Muscle layer of duodenum (tissue), 2 donors: ENCODE data around the gene RACK1.
"Not testable (repeated sequence)": the region's sequence is repeated elsewhere in the genome, so short reads cannot be mapped to it uniquely, and the experiment has no call there.

Experiments used
- H3K27ac ChIP-seq: one replicate; pipeline ENCODE4 v1.7.0; 2013; ENCODE audit warnings: mild to moderate bottlenecking, low read length
- H3K27me3 ChIP-seq: one replicate; pipeline ENCODE4 v1.7.0; 2013; ENCODE audit warnings: low read depth, mild to moderate bottlenecking, control low read depth, low read length
- H3K36me3 ChIP-seq, 2 donors: one replicate each; pipeline ENCODE4 v1.7.0; 2013; ENCODE audit warnings: low read length in 2 of 2, control low read depth in 1 of 2, mild to moderate bottlenecking in 1 of 2; ENCODE audit not compliant: insufficient read depth in 2 of 2, control insufficient read depth in 1 of 2
- H3K4me1 ChIP-seq, 2 donors: one replicate each; pipeline ENCODE4 v1.7.0; 2013; ENCODE audit warnings: low read length in 2 of 2, mild to moderate bottlenecking in 2 of 2, control low read depth in 1 of 2, moderate library complexity in 1 of 2; ENCODE audit not compliant: insufficient read depth in 2 of 2, control insufficient read depth in 1 of 2
- H3K4me3 ChIP-seq, 2 donors: one replicate each; pipeline ENCODE4 v1.7.0; 2013; ENCODE audit warnings: low read length in 2 of 2, low read depth in 1 of 2, mild to moderate bottlenecking in 1 of 2
- H3K9me3 ChIP-seq, 2 donors: one replicate each; pipeline ENCODE4 v1.7.0; 2013; ENCODE audit warnings: low read length in 2 of 2, control low read depth in 1 of 2, mild to moderate bottlenecking in 1 of 2; ENCODE audit not compliant: control insufficient read depth in 1 of 2
- donor health status: healthy.

The RACK1 gene

DNA sequence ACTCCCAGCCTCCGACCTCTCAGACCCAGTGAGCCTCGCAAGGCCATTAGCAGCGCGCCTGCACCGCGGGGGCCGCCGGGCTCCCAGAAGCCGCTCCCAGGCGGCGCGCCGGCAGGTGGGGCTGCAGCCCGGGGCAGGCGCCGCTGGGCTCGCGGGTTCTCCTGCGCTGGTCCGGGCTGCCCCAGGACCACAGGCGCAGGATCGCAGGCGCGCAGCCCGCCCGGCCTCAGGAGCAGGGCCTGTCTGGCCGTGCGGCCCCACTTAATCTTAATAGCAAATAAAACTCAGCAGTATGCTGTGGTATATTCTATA, 29.7 kb upstream of the RACK1 start:
- H3K4me1 ChIP-seq, H3K4me3 ChIP-seq, H3K27ac ChIP-seq, H3K36me3 ChIP-seq, H3K9me3 ChIP-seq, H3K27me3 ChIP-seq: not testable (repeated sequence)

DNA sequence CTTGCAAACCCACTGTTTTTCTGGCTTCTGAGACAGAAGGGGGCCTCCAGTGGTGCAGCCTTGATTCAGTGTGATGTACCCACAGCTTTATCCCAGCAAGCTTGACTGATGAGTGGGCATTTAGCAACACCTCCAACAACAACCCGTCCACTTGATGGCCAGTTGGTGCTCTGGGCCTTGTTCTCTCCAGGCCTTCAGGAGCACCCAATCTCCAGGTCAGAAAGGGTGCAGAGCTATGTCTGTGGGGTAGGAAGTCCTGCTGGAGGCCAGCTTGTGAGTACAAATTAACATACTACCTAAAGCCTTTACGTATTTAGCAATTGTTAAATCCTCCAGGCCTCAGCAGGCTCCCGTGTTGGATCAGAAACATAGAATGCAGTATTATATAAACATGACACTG, 27.4 kb upstream of the RACK1 start:
- Histone ChIP-seq H3K27ac (no peak overlapping the region), H3K27me3 (no peaks in the 10 kb centered on the region), H3K4me1 (no peaks in the 10 kb centered on the region), H3K36me3 (no peaks in the 10 kb centered on the region), H3K4me3 (no peak overlapping the region), H3K9me3 (no peaks in the 10 kb centered on the region)

DNA sequence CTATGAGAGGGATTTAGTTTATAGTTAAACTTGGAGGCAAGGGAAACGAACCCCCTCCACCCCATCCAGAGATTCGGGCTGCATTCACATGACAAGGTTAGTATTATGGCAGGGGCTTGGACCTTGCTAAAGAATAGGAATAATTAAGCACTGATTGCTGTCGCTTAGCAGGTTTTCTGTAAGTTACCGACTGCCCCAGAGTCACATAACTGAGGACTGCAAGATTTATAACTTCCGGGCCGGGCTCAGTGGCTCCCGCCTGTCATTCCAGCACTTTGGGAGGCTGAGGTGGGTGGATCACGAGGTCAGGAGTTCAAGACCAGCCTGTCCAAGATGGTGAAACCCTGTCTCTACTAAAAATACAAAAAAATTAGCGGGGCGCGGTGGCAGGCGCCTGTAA, 24.2 kb upstream of the RACK1 start:
- H3K27ac ChIP-seq, H3K4me3 ChIP-seq, H3K4me1 ChIP-seq, H3K27me3 ChIP-seq, H3K9me3 ChIP-seq: not testable (repeated sequence)
- peaks cover 6 to 17% of the 10 kb centered on the region in 2 donors for H3K36me3 ChIP-seq

DNA sequence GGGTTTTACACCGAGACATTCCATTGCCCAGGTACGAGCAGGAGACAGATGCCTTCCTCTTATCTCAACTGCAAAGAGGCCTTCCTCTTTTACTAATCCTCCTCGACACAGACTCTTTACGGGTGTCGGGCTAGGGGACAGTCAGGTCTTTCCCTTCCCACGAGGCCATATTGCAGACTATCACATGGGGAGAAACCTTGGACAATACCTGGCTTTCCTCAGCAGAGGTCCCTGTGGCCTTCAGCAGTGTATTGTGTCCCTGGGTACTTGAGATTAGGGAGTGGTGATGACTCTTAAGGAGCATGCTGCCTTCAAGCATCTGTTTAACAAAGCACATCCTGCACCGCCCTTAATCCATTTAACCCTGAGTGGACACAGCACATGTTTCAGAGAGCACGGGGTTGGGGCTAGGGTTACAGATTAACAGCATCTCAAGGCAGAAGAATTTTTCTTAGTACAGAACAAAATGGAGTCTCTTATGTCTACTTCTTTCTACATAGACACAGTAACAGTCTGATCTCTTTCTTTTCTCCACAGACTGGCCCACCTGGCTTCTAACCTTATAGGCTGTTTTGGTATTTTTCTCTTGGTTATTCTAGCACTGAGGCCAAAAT, 23.7 kb upstream of the RACK1 start:
- not testable (repeated sequence) for H3K9me3 ChIP-seq, H3K27me3 ChIP-seq, H3K4me1 ChIP-seq, H3K27ac ChIP-seq, H3K4me3 ChIP-seq
- peaks cover 6 to 17% of the 10 kb centered on the region in 2 donors for H3K36me3 ChIP-seq

DNA sequence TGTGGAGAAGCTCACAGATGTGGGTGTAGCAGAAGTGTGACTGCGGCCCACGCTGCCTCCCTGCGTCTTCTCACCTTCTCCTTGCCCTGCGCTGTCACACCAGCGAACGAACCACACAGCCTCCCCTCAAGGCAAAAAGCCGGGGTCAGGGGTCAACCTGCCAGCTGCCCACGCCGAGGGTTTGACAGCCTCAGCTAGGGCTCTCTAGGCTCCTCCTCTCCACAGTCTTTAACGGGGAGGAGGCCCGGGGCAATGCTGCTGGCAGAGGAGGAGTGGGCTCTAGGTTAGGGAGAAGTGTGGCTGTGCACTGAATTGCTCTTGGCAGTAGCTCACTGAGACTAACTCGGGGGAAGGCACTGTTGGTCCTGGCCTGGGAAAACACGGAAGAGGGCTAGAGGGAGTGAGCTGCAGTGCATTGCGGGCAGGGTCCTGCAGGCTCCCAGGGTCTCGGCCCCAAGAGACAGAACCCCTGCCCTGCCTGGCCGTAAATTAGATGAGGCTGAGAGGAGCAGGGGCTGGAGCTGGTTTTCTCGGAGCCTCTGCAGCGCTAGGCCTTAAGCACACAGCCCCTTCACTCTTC, 21.5 kb upstream of the RACK1 start:
- H3K4me3 ChIP-seq = no peak overlapping the region
- no peaks in the 10 kb centered on the region for H3K9me3 ChIP-seq
- no peak overlapping the region for H3K27ac ChIP-seq
- no peaks in the 10 kb centered on the region for H3K27me3 ChIP-seq
- peaks cover under 1 to 7% of the 10 kb centered on the region in 2 donors for H3K4me1 ChIP-seq
- H3K36me3 ChIP-seq = peaks cover 6 to 17% of the 10 kb centered on the region in 2 donors

DNA sequence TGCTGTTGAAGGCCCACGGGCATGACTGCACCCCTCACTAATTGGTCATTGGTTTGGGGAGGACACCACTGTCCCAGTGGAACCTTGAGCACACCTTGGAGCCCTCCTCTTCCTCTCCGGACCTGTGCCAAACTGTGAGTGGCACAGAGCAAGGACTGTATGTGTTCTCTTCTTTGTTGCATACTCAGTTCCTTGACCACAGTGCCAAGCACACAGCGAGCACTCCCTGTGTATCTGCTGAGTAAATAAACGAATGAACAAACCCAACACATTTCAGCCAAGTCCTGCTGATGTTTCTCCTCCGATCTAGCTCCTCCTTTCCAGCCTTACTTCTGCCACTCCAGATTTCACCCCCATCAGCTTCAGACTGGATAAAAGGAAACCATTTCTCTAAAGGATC, 19.9 kb upstream of the RACK1 start:
- Histone ChIP-seq H3K36me3 (peaks cover 6 to 17% of the 10 kb centered on the region in 2 donors), H3K4me3 (no peak overlapping the region), H3K27ac (no peak overlapping the region), H3K9me3 (no peaks in the 10 kb centered on the region), H3K27me3 (no peaks in the 10 kb centered on the region), H3K4me1 (peaks cover 12 to 23% of the 10 kb centered on the region in 2 donors)

DNA sequence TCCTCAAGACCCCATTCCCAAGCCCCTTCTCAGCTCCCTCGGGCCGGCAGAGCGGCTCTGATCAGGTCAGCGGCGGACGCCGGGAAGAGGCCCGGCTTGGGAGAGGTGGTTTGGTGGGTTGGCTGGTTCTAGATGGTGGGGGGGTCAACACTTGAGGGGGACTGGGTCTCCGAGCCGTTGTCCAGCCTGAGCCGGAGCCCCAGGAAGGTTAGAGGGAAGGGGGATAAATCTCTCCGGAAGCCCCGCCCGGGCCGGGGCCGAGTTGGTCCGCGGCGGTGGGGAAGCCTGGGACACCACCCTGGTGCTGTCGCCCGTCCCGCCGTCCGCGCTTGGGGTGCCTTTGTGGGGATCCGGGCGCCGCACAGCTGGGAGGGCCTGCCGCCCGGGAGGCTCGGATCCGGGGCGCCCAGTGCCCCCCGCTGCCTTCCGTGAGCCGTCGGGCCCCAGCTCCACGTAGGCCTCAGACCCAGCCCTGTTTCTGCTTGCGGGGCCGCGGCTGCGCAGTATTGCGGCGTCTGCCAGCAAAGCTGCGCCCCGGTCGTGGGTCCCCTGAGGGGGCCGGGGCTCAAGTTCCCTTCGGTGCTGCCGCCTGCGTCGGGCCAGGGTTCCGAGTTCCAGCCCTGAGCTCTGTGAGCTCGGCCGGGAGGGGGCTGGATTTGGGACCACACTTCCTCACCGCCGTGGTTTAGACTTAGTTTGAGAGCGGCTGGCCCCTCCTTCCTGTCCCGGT, 17.8 kb upstream of the RACK1 start:
- peak overlapping the region; percentile 83 to 88 for H3K4me3 ChIP-seq
- peaks cover 6 to 17% of the 10 kb centered on the region in 2 donors for H3K36me3 ChIP-seq
- no peaks in the 10 kb centered on the region for H3K27me3 ChIP-seq
- H3K9me3 ChIP-seq = no peaks in the 10 kb centered on the region
- peak overlapping the region; percentile 96 for H3K27ac ChIP-seq
- H3K4me1 ChIP-seq = peaks cover 18 to 44% of the 10 kb centered on the region in 2 donors

DNA sequence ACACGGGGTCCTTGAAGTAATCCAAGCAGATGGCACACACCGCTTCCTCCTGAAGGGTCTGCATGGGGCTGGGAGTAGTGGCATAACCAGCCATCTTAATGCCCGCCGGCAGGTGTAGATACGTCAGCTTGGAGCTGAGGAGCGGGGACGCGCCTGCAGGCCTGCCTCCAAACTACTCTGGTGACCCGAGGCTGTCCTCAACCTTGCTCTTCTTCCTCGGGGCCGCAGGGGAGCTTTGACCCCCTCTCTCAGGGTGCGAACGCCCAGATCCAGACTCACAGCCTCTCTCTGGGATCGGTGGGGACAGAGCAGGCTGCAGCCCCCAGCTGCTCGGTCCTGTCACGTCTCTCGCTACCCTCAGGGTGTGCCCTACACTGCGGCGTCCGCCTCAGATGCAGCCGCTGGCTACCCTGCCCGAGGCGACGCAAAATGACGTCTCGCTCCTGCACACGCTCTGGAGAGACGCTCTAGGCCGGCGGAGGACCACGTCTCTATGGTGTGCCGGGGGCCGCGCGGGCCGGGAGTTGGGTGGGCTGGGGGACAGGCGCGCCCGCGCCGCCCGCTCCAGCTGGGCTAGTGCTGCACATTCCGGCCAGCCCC, 17.1 kb upstream of the RACK1 start, which contains the start of gene TRIM52:
Gene TRIM52, minus strand, starts transcription at position 424 of the 600 bp plus-strand sequence. Its CDS starts 330 bp downstream, at position 94.
- H3K9me3 ChIP-seq = no peaks in the 10 kb centered on the region
- peak within 1 kb of the TSS; percentile 96 for H3K27ac ChIP-seq
- peaks cover 6 to 17% of the 10 kb centered on the region in 2 donors for H3K36me3 ChIP-seq
- H3K4me3 ChIP-seq = peak within 1 kb of the TSS; percentile 83 to 88
- H3K27me3 ChIP-seq = no peaks in the 10 kb centered on the region
- H3K4me1 ChIP-seq = peaks cover 20 to 50% of the 10 kb centered on the region in 2 donors

DNA sequence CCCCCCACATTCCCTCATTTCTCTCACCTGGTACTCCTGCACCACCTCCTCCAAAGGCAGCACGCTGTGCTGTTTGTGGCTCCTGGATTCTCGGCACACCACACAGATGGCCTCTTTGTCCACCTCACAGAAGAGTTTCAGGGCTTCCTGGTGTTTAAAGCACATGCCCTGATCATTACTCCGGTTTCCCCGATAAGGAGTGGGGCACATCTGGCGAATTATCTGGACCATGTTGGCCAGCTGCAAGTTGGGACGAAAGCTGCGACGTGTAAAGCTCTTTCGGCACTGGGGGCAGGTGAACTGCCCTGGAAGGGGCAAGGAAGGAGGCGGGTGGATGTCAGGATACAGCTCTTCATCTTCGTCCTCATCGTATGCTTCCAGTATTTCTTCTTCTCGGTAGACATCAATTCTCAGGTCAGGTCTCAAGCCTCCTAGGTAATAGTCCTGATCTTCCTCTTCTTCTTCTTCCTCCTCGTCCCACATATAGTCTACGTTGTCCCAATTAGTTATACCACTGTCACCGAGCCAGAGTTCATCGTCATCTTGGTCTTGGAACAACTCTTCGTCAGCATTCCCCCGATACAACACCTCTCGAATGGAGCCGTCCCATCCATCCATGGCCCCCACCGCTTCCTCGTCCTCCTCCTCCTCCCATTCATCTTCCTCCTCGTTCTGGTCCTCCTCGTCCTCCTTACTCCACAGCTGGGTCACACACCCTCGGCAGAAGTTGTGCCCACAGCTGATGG, 16.4 kb upstream of the RACK1 start:
- H3K4me3 ChIP-seq = peak overlapping the region; percentile 83 to 88
- no peaks in the 10 kb centered on the region for H3K27me3 ChIP-seq
- no peaks in the 10 kb centered on the region for H3K9me3 ChIP-seq
- peaks cover 20 to 55% of the 10 kb centered on the region in 2 donors for H3K4me1 ChIP-seq
- H3K27ac ChIP-seq = peak overlapping the region; percentile 96
- peaks cover 6 to 16% of the 10 kb centered on the region in 2 donors for H3K36me3 ChIP-seq

DNA sequence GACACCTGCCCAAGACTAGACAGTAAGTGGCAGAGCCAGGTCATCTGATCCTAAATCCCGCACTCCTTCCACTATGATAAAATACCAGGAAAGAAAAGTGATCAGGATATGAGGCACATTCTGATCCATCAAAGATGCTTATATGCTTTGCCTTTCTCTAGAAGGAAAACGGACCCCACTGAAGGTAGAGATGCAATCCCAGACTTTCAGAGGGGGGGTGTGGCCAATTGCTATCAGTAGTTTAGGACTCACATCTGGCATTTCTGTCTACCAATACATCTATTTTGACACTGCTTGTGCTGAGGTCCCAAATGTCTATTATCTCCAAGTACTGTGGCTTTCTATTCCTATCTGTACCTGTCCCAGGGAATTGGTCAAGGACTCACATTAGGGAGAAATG, 15.6 kb upstream of the RACK1 start:
- H3K4me3 ChIP-seq = peak overlapping the region; percentile 83 to 88
- H3K36me3 ChIP-seq = peaks cover 6 to 10% of the 10 kb centered on the region in 2 donors
- H3K4me1 ChIP-seq = peaks cover 20 to 58% of the 10 kb centered on the region in 2 donors
- H3K27ac ChIP-seq = peak overlapping the region; percentile 96
- H3K9me3 ChIP-seq = no peaks in the 10 kb centered on the region
- no peaks in the 10 kb centered on the region for H3K27me3 ChIP-seq

DNA sequence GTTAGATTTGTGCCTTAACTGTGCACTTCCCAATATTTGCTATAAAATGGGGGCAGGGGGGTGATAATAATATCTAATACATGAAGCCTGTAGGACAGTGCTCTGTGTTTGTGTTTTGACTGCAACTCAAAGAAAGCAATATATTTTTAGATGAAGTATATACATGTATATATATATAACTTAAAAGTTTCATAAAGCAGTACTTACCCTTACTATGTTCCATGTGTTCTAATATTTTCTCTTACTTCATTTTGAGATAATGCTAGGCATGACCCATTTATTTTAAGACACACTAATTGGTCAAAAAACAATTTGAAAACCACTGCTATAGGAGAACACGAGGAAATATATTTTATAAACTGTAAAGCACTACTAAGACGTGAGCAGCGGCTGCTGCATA, 14.9 kb upstream of the RACK1 start:
- Histone ChIP-seq H3K36me3 (peaks cover 1 to 4% of the 10 kb centered on the region in 2 donors), H3K27me3 (no peaks in the 10 kb centered on the region), H3K9me3 (no peaks in the 10 kb centered on the region), H3K27ac (no peak overlapping the region), H3K4me3 (peak overlapping the region; percentile 83 to 88), H3K4me1 (peaks cover 20 to 59% of the 10 kb centered on the region in 2 donors)
